Pancreas (tissue), 10 donors: Measurements from ENCODE around the gene SGPP1. TPM values are rescaled to one million over a fixed set of nuclear protein-coding genes. Genes with fewer than 3 reads are reported as not detected.

ENCODE experiments used
- ATAC-seq, 4 donors: fragments of 200-7000 bp; cut with Tn5 transposase; one replicate each; pipeline versions ENCODE4 v1.8.0 to v1.9.1; 2020; ENCODE audit warnings: mild to moderate bottlenecking in 4 of 4, moderate library complexity in 4 of 4
- DNase-seq, 6 donors: peaks; one replicate each; pipeline ENCODE4 v3.0.0-alpha.2; 2020
- FAIRE-seq: peaks from 2 replicates; lab custom pipeline; 2012; peaks lifted over from hg19 to GRCh38; lab: Jason Lieb, UNC
- H3K27ac ChIP-seq, 4 donors: fragments of 200-600 bp; sonication (generic); 1 replicate in 3 of 4; 2 replicates in 1 of 4; pipeline versions ENCODE4 v1.5.0 to v1.8.0; 2020
- H3K27me3 ChIP-seq, 4 donors: fragments of 200-600 bp; one replicate each; pipeline ENCODE4 v1.8.0; 2021
- H3K36me3 ChIP-seq, 3 donors: fragments of 200-600 bp; sonication (generic) in 1 of 3; one replicate each; pipeline versions ENCODE4 v1.5.0 to v1.8.0; 2020 to 2021
- H3K4me1 ChIP-seq, 3 donors: fragments of 200-600 bp; one replicate each; pipeline ENCODE4 v1.8.0; 2021
- H3K4me3 ChIP-seq, 4 donors: fragments of 200-600 bp; sonication (generic) in 2 of 4; one replicate each; pipeline versions ENCODE4 v1.5.0 to v1.8.0; 2020 to 2021
- H3K9me3 ChIP-seq, 4 donors: fragments of 200-600 bp; one replicate each; pipeline ENCODE4 v1.8.0; 2021
- WGBS, 2 donors: extraction: QIAGEN DNeasy Blood & Tissue Kit; methylation state at CpG; one replicate each; pipeline ENCODE4 v1.1.7; 2013; 5-methylcytosine and 5-hydroxymethylcytosine counted together
- intact Hi-C, 3 donors: fragments of 100-400 bp; cut with DNase I; formaldehyde crosslinking; loops; one replicate each; pipeline versions ENCODE4 v1.11.1 to v1.14.2; 2022
- polyA plus RNA-seq, 2 donors: library from polyadenylated mRNA; stranded (reverse); fragments of 200-250 nt; gene quantifications; one replicate each; pipeline ENCODE4 v1.2.3, GENCODE V29; 2013
- total RNA-seq, 6 donors: library from RNA; stranded (reverse); fragmentation: NEBNext Ultra II Directional in 4 of 6; extraction: Animal tissue kit (Norgen Biotek cat#: 25700) in 4 of 6; gene quantifications; one replicate each; pipeline versions ENCODE4 v1.2.1 to v1.2.4, GENCODE V29; 2021 to 2023
- TF ChIP-seq, protein P1 (sequence below), 4 donors: fragments of 200-600 bp; sonication (generic) in 3 of 4; IDR thresholded peaks; one replicate each; pipeline versions ENCODE4 v1.5.0 to v1.8.0; 2021; ENCODE audit warnings: antibody characterized with exemption in 4 of 4
- donor health status: healthy with polysubstance abuse.
- donor health status: DM: no; HTN: no; CAD: no; lungs with moderate emphysema.
- donor health status: DM: no; HTN: no; CAD: no.
- donor health status: control.
- donor health status: control.
- donor health status: Bipolar disorder and iron deficiency.
- donor health status: DM: yes; HTN: yes; CAD: no.
- donor health status: DM: no; HTN: no; CAD: no.
- donor health status: DM: no; HTN: no; CAD: no.
- donor health status: DM: yes; HTN: yes; CAD: no.

The SGPP1 gene
- total and polyA plus RNA-seq, 8 donors = 5.7 to 14.3 (median 10.9) TPM

DNA sequence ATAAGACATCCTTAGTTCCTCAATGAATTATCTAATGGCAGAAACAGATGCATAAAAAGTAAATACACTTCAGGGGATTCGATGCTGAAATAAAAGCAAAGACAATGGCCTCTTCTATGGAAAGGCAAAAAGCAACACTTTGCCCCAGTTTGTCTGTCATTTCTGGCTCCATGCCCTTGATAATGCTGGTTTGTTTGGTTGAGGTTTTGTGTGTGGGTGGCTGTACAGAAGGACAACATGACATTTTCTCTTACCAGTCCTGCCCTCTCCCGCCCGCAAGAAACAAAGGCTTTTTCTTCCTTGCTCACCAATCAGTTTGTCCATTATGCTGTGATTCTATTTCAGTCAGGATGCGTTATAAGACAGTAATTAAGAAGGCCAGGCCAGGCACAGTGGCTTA lies 68.1 kb downstream of the SGPP1 start:
- TF ChIP-seq, protein P1, sequence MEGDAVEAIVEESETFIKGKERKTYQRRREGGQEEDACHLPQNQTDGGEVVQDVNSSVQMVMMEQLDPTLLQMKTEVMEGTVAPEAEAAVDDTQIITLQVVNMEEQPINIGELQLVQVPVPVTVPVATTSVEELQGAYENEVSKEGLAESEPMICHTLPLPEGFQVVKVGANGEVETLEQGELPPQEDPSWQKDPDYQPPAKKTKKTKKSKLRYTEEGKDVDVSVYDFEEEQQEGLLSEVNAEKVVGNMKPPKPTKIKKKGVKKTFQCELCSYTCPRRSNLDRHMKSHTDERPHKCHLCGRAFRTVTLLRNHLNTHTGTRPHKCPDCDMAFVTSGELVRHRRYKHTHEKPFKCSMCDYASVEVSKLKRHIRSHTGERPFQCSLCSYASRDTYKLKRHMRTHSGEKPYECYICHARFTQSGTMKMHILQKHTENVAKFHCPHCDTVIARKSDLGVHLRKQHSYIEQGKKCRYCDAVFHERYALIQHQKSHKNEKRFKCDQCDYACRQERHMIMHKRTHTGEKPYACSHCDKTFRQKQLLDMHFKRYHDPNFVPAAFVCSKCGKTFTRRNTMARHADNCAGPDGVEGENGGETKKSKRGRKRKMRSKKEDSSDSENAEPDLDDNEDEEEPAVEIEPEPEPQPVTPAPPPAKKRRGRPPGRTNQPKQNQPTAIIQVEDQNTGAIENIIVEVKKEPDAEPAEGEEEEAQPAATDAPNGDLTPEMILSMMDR (IDR thresholded peaks at IDR 0.05) = no peak
- DNase-seq = no peak
- intact Hi-C loops = loop anchor here in 2 of 3 donors (10.0 kb wide), 2 partner anchors 55 to 115 kb away; no protein-coding TSS in a partner anchor

DNA sequence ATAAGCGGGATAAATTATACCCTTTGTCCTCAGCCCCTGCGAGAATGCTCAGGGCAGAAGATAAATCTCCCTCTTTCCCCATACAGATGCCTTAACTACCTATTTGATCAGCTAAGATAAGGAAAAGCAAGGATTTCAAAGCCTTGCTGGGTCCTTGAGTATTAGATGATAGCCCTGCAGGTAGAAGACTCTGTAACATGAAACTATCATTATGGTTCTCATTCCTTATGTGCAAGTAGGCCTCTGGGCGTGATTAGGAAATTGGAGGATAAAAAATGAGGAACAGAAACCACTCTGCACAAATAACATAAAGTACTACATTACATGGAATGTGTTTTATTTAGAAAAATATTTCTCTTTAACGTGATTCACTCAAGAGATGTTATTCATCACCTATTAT lies 71.7 kb downstream of the SGPP1 start:
- Histone ChIP-seq H3K27ac (no peak overlapping the region), H3K4me1 (peaks cover 4 to 9% (median 6%) of the 10 kb centered on the region in 3 donors), H3K9me3 (no peaks in the 10 kb centered on the region), H3K27me3 (no peaks in the 10 kb centered on the region), H3K36me3 (no peaks in the 10 kb centered on the region), H3K4me3 (no peak overlapping the region)
- TF ChIP-seq, protein P1 (IDR thresholded peaks at IDR 0.05) = no peak
- ATAC-seq (no peak), FAIRE-seq (no peak), DNase-seq (no peak)
- 87 to 89% methylated on average over 4 of the region's 4 CpGs for WGBS, 2 donors
- intact Hi-C loops = no loop called here

More for the DNA sequence above, 68.1 kb downstream of the SGPP1 start:
- H3K27me3 ChIP-seq = no peaks in the 10 kb centered on the region
- H3K36me3 ChIP-seq = no peaks in the 10 kb centered on the region
- H3K27ac ChIP-seq = peak overlapping the region in 1 of 4 donors; percentile 31
- H3K9me3 ChIP-seq = no peaks in the 10 kb centered on the region
- WGBS, 2 donors = 26 to 34% methylated on average over 4 of the region's 4 CpGs
- no peak overlapping the region for H3K4me3 ChIP-seq
- no peak for FAIRE-seq
- H3K4me1 ChIP-seq = peaks cover 4 to 9% (median 6%) of the 10 kb centered on the region in 3 donors
- peak in 2 of 4 donors; percentile 15 to 30 for ATAC-seq

GRCh38 chr14:63654936-63655335 lies 72.9 kb downstream of the SGPP1 start:
- H3K4me1 ChIP-seq = peaks cover 5 to 11% (median 10%) of the 10 kb centered on the region in 3 donors
- no peaks in the 10 kb centered on the region for H3K9me3 ChIP-seq
- H3K4me3 ChIP-seq = no peak overlapping the region
- no peak for DNase-seq
- intact Hi-C loops = no loop called here
- no peaks in the 10 kb centered on the region for H3K27me3 ChIP-seq
- no peak for FAIRE-seq
- no peak for ATAC-seq
- TF ChIP-seq, protein P1 (IDR thresholded peaks at IDR 0.05) = no peak
- no peaks in the 10 kb centered on the region for H3K36me3 ChIP-seq
- no peak overlapping the region for H3K27ac ChIP-seq
- WGBS, 2 donors = 78 to 79% methylated on average over 2 of the region's 2 CpGs

DNA sequence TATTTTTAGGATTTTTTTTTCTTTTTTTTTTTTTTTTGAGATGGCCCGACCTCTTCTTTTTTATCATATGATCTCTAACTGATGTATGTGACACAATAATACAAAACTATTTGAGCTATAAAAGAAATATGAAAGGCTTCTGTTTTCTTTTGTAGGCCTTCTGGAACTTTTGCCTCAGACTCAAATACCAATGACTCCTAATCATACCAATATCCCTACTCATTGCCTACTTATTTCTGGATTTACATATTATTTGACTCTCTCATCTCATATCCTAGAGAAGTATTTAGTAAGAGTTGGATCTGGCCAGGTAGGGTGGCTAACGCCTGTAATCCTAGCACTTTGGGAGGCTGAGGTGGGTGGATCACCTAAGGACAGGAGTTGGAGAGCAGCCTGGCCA lies 73.5 kb downstream of the SGPP1 start:
- WGBS, 2 donors = 99 to 100% methylated on average over 2 of the region's 2 CpGs
- intact Hi-C loops = no loop called here
- FAIRE-seq (no peak), ATAC-seq (no peak), DNase-seq (no peak)
- TF ChIP-seq, protein P1 (IDR thresholded peaks at IDR 0.05) = no peak
- no peaks in the 10 kb centered on the region for H3K9me3 ChIP-seq
- H3K36me3 ChIP-seq = no peaks in the 10 kb centered on the region
- no peaks in the 10 kb centered on the region for H3K27me3 ChIP-seq
- H3K4me1 ChIP-seq = peaks cover 5 to 10% (median 8%) of the 10 kb centered on the region in 3 donors
- H3K4me3 ChIP-seq = no peak overlapping the region
- H3K27ac ChIP-seq = no peak overlapping the region

GRCh38 chr14:63652406-63652805 lies 75.5 kb downstream of the SGPP1 start:
- TF ChIP-seq, protein P1 (IDR thresholded peaks at IDR 0.05) = no peak
- Histone ChIP-seq H3K36me3 (no peaks in the 10 kb centered on the region), H3K4me3 (no peak overlapping the region), H3K27me3 (no peaks in the 10 kb centered on the region), H3K9me3 (no peaks in the 10 kb centered on the region), H3K4me1 (peaks cover 5 to 10% (median 8%) of the 10 kb centered on the region in 3 donors), H3K27ac (no peak overlapping the region)
- DNase-seq = no peak
- no peak for ATAC-seq
- WGBS, 2 donors = 95 to 96% methylated on average over 3 of the region's 3 CpGs
- intact Hi-C loops = no loop called here
- FAIRE-seq = no peak
